ENCODE measurements around the gene ZNF710.
A peak's percentile ranks its signal among the peaks of the same experiment; 100 is the strongest.

The ZNF710 gene

DNA sequence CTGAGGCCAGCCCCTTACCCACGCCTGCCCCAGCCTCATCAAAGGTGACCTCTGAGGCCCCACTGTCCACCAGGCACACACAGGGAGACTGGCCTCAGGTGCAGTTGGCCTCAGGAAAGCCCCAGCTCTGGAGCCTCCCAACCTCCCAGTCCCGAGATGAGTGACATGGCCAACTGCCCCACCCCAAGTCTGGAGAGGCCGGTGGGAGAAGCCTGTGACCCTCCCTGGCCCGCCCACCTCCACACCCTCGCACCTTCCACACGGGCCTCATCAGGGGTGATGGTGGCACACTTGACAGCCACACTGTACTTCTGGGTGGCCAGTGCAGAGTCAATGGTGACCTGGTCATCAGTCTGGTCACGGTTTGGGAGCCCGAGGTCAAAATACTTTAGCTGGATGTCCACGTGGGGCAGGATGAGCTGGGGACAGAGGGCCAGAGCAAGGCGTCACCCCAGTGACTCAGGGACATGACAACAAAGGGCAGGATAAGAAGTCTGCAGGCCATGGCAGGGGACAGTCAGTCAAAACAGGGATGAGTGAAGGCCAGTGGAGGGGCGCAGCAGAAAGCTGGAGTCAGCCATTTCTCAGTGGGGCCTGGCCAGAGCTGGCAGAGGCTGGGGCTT lies 89.2 kb downstream of the ZNF710 start:
- no peak overlapping the region for H3K4me3 ChIP-seq
- H3K9me3 ChIP-seq (replicated peaks in 1 of 11) = no peaks in the 10 kb centered on the region
- no peak overlapping the region for H3K9ac ChIP-seq
- no peak for TF ChIP-seq Cebpa-rat (IDR thresholded peaks at IDR 0.05)
- no peak overlapping the region for H3K4me2 ChIP-seq
- H3K4me1 ChIP-seq = peaks cover 5 to 21% (median 13%) of the 10 kb centered on the region in 10 experiments; a peak in 17 of 20 replicates
- peaks cover 45 to 99% (median 84%) of the 10 kb centered on the region in 11 experiments; a peak in 21 of 22 replicates for H4K20me1 ChIP-seq
- peaks cover 50 to 100% (median 95%) of the 10 kb centered on the region in 11 experiments for H3K36me3 ChIP-seq
- no peaks in the 10 kb centered on the region for H3K27me3 ChIP-seq
- no peak overlapping the region for H3K27ac ChIP-seq

DNA sequence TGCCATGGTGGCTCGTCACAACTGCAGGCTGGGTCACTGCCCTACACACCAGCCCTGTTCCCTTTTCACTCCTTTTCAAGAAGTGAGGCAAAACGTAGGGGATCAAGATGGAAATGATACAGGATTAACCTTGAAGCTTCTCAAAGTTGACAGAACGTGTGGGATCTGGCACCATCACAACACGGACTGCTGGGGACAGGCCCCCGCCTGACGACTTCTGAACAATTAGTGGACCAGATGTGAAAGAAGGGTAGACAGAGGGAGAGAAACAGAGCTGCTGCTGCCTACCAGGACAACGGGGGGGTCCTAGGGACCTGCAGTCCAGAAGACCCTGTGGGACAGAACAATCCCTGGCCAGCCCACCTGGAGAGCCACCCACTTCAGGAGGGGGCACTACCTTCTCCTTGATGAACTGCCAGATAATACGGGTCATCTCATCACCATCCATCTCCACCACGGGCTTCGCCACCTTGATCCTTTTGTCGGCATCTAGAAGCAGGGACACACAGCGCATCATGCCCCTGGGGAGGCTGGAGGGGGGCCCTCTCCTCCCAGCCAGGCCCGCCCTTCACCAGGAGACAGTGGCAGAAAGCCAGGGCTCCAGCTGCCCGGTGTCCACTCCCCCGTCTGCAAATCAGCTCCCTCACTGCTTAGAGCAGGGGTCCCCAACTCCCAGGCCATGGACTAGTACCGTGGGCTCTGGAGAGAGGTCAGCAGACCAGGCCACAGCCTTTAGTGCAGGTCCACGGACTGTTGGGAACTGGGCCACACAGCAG lies 90.2 kb downstream of the ZNF710 start:
- H3K4me1 ChIP-seq = peaks cover 13 to 24% (median 18%) of the 10 kb centered on the region in 10 experiments
- no peak overlapping the region for H3K4me2 ChIP-seq
- peaks cover 55 to 99% (median 91%) of the 10 kb centered on the region in 11 experiments; a peak in 21 of 22 replicates for H4K20me1 ChIP-seq
- H3K27ac ChIP-seq = no peak overlapping the region
- peaks cover 48 to 100% (median 91%) of the 10 kb centered on the region in 11 experiments for H3K36me3 ChIP-seq
- H3K4me3 ChIP-seq = no peak overlapping the region
- H3K27me3 ChIP-seq = no peaks in the 10 kb centered on the region
- no peak for TF ChIP-seq Cebpa-rat (IDR thresholded peaks at IDR 0.05)
- H3K9me3 ChIP-seq (replicated peaks in 1 of 11) = no peaks in the 10 kb centered on the region
- no peak overlapping the region for H3K9ac ChIP-seq

DNA sequence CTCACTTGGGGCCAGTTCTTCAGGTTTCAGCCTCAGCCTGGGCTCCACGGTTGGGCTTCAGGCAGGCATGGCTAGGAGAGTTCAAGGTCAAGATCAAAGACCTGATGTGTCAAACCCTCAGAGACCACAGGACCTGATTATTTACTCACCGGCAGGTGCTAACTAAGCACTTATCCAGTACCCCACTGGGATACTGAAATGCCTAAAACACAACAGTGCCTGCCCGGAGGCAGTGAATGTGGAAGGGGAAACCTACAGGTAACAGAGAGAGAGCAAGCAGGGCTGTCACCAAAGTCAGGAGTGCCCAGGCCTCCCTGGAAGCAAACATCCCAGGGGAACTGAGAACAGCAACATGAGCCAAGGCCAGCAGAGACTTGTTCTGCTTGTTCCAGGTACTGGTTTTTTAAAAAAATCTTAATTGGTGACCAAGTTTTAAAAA lies 94.4 kb downstream of the ZNF710 start:
- Histone ChIP-seq H4K20me1 (peaks cover 87 to 100% (median 98%) of the 10 kb centered on the region in 11 experiments; a peak in 21 of 22 replicates), H3K27me3 (no peaks in the 10 kb centered on the region), H3K36me3 (peaks cover 11 to 76% (median 54%) of the 10 kb centered on the region in 11 experiments), H3K4me3 (no peak overlapping the region), H3K27ac (peak overlapping the region in 4 of 11 experiments; percentile 9 to 27 (median 16); a peak in 4 of 22 replicates), H3K9ac (peak overlapping the region in 3 of 11 experiments; percentile 2 to 38 (median 9); a peak in 2 of 22 replicates), H3K4me1 (peaks cover 51 to 61% (median 57%) of the 10 kb centered on the region in 10 experiments), H3K9me3 (replicated peaks in 1 of 11) (no peaks in the 10 kb centered on the region), H3K4me2 (peak overlapping the region in 10 of 11 experiments; percentile 4 to 100 (median 66); a peak in 17 of 22 replicates)
- no peak for TF ChIP-seq Cebpa-rat (IDR thresholded peaks at IDR 0.05)

DNA sequence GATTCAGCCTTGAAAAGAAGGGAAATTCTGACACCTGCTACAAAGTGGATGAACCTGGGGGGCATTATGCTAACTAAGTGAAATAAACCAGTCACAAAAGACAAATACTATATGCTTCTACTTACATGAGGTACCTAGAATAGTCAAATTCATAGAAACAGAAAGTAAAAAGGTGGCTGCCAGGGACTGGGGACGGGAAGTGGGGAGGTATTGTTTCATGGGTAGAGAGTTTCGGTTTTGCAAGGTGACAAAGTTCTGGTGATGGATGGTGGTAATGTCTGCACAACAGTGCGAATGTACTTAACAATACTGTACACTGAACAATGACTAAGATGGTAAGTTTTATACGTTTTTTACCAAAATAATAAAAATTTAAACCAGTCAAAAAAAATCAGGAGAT lies 96.4 kb downstream of the ZNF710 start:
- H3K36me3 ChIP-seq = peaks cover 0 to 56% (median 34%) of the 10 kb centered on the region in 11 experiments; a peak in 19 of 22 replicates
- peak overlapping the region in 8 of 11 experiments; percentile 7 to 100 (median 78); a peak in 12 of 22 replicates for H3K9ac ChIP-seq
- H3K4me2 ChIP-seq = peak overlapping the region; percentile 95 to 100 (median 99)
- no peak for TF ChIP-seq Cebpa-rat (IDR thresholded peaks at IDR 0.05)
- H3K4me3 ChIP-seq = peak overlapping the region in 4 of 10 experiments; percentile 6 to 47 (median 24); a peak in 2 of 20 replicates
- H3K27me3 ChIP-seq = no peaks in the 10 kb centered on the region
- peaks cover 58 to 69% (median 67%) of the 10 kb centered on the region in 10 experiments for H3K4me1 ChIP-seq
- H3K27ac ChIP-seq = peak overlapping the region in 9 of 11 experiments; percentile 26 to 100 (median 99); a peak in 16 of 22 replicates
- no peaks in the 10 kb centered on the region for H3K9me3 ChIP-seq (replicated peaks in 1 of 11)
- peaks cover 78 to 90% (median 84%) of the 10 kb centered on the region in 11 experiments; a peak in 21 of 22 replicates for H4K20me1 ChIP-seq

DNA sequence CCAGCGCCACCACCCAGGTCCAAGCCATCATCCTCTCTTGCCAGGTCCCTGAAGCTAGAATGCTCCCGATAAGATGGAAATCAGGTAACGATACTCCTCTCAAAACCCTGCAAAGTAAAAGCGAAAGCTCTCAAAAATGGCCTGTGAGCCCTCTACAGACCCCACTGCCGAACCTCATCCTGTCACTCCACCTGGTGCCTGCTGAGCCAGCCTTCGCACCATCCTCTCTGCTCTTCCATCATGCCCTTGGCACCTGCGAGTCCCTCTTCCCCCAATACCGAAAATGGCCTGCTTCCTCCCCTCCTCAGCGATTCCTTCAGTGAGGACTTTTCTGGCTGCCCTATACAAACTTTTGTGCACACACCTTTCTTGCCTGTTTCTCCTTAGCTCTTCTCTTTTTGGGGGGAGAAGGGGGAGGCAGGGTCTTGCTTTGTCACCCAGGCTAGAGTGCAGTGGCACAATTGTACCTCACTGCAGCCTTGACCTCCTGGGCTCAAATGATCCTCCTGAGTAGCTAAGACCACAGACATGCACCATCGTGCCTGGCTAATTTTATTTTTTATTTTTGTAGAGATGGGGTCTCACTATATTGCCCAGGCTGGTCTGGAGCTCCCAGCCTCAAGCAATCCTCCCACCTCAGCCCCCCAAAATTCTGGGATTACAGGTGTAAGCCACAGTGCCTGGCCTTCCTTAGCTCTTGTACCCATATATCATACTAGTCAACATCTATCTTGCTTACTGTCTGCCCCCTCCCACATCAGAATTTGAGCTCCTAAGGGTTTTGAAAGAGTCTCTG lies 98.1 kb downstream of the ZNF710 start:
- Histone ChIP-seq H3K4me3 (peak overlapping the region in 4 of 10 experiments; percentile 94 to 99 (median 94); a peak in 6 of 20 replicates), H3K4me2 (peak overlapping the region; percentile 95 to 100 (median 99)), H3K9ac (peak overlapping the region in 9 of 11 experiments; percentile 4 to 100 (median 99); a peak in 14 of 22 replicates), H3K36me3 (peaks cover 0 to 38% (median 18%) of the 10 kb centered on the region in 11 experiments; a peak in 14 of 22 replicates), H3K9me3 (replicated peaks in 1 of 11) (no peaks in the 10 kb centered on the region), H3K27me3 (peaks cover 6 to 16% (median 12%) of the 10 kb centered on the region in 11 experiments; a peak in 15 of 22 replicates), H3K27ac (peak overlapping the region in 9 of 11 experiments; percentile 96 to 100 (median 99); a peak in 17 of 22 replicates), H4K20me1 (peaks cover 60 to 72% (median 68%) of the 10 kb centered on the region in 11 experiments; a peak in 21 of 22 replicates), H3K4me1 (peaks cover 67 to 78% (median 73%) of the 10 kb centered on the region in 10 experiments)
- TF ChIP-seq Cebpa-rat (IDR thresholded peaks at IDR 0.05) = no peak

DNA sequence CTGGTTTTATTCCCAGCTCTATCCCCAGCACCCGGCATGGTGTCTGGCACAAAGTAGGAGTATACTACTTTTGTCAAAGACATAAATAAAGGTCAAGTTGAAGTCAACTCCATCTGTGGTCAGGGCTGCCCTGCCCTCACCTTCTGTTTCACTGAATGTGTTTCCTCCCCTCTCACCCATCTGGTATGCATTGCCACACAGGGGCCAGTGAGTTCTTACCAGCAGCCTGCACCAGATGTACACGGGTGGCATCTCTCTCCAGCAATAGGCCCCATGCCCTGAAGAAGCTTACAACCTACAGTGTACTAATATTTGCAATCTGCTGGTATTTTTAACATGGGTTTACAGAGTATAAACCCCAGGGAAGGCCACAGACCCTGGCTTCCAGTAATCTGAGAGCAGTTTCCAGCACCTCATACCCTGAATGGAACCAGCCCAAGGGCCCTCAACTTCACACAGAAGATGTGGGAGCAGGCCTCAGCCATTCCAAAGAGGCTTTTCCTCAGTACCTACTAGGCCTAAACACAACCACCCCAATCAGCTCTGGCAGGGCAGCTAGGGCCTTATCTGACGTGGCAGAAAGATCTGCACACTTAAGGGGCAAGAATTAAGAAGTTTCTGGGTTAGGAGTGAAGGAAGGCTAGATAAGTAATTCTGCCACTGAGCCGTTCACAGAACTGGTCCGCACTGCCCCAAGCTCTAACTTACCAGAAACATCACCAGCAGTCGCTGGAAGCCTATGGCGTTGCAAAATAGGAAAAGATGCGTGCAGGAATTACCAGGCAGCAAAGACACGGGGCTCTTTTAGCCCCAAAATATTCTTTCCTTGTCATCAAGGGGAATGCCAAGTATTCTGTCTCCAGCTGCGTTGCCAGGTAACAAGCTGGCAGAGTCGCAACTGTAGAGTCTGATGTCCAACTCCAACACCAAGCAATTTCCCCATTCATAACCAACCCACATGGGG lies 99.0 kb downstream of the ZNF710 start:
- peak overlapping the region; percentile 95 to 100 (median 99) for H3K4me2 ChIP-seq
- peak in 4 of 11 experiments; percentile 30 to 88 (median 72); a peak in 6 of 22 replicates for TF ChIP-seq Cebpa-rat (IDR thresholded peaks at IDR 0.05)
- H3K9ac ChIP-seq = peak overlapping the region in 9 of 11 experiments; percentile 94 to 100 (median 99); a peak in 19 of 22 replicates
- H4K20me1 ChIP-seq = peaks cover 53 to 63% (median 60%) of the 10 kb centered on the region in 11 experiments; a peak in 21 of 22 replicates
- no peaks in the 10 kb centered on the region for H3K9me3 ChIP-seq (replicated peaks in 1 of 11)
- peak overlapping the region in 9 of 10 experiments; percentile 93 to 99 (median 94); a peak in 18 of 20 replicates for H3K4me3 ChIP-seq
- H3K27ac ChIP-seq = peak overlapping the region in 9 of 11 experiments; percentile 96 to 100 (median 99); a peak in 18 of 22 replicates
- H3K4me1 ChIP-seq = peaks cover 67 to 75% (median 70%) of the 10 kb centered on the region in 10 experiments
- H3K27me3 ChIP-seq = peaks cover 6 to 16% (median 15%) of the 10 kb centered on the region in 11 experiments; a peak in 15 of 22 replicates
- peaks cover 0 to 29% (median 14%) of the 10 kb centered on the region in 11 experiments; a peak in 9 of 22 replicates for H3K36me3 ChIP-seq

All from BLaER1 treated with 17β-estradiol and CSF1 and Interleukin-3, amounts not matched to agents 10 nM and 100 nM (cell line).